Neutrophil (primary cell): Measurements from ENCODE around the gene SAMD5.

ENCODE experiments used
- H3K27ac ChIP-seq: fragments of 200-600 bp; sonication (generic); 2 replicates; pipeline ENCODE4 v1.5.1; 2016; ENCODE audit warnings: mild to moderate bottlenecking, moderate library complexity
- H3K27me3 ChIP-seq: fragments of 200-600 bp; sonication (generic); 2 replicates; pipeline ENCODE4 v1.6.0; 2016; ENCODE audit warnings: mild to moderate bottlenecking
- H3K36me3 ChIP-seq: fragments of 200-600 bp; sonication (generic); 2 replicates; pipeline ENCODE4 v1.5.1; 2017
- H3K4me1 ChIP-seq, 2 experiments: fragments of 200-600 bp in 1 of 2; sonication (generic) in 1 of 2; 1 replicate in 1 of 2; 2 replicates in 1 of 2; pipeline versions ENCODE4 v1.5.1 to v1.6.1; 2013 to 2016; ENCODE audit warnings: low read depth in 1 of 2, low read length in 1 of 2, mild to moderate bottlenecking in 1 of 2, moderate library complexity in 1 of 2; ENCODE audit not compliant: control insufficient read depth in 1 of 2, insufficient read depth in 1 of 2
- H3K4me3 ChIP-seq, 2 experiments: fragments of 200-600 bp in 1 of 2; sonication (generic) in 1 of 2; 1 replicate in 1 of 2; 2 replicates in 1 of 2; pipeline ENCODE4 v1.5.1; 2013 to 2016; ENCODE audit warnings: low read depth in 1 of 2, low read length in 1 of 2, mild to moderate bottlenecking in 1 of 2, moderate library complexity in 1 of 2
- H3K9me3 ChIP-seq: fragments of 200-600 bp; sonication (generic); 2 replicates; pipeline ENCODE4 v1.5.1; 2016
- CTCF ChIP-seq: fragments of 200-600 bp; sonication (generic); IDR thresholded peaks from 2 replicates; pipeline ENCODE4 v1.5.1; 2016; ENCODE audit warnings: antibody characterized with exemption

The SAMD5 gene

GRCh38 chr6:147595961-147596360, 87.5 kb downstream of the SAMD5 start:
- Histone ChIP-seq H3K9me3 (no peaks in the 10 kb centered on the region), H3K36me3 (no peaks in the 10 kb centered on the region), H3K4me3 (no peak overlapping the region), H3K27ac (no peak overlapping the region), H3K4me1 (no peaks in the 10 kb centered on the region), H3K27me3 (no peaks in the 10 kb centered on the region)
- TF ChIP-seq CTCF: no peak

- TF ChIP-seq CTCF: no peak
- Histone ChIP-seq H3K4me1 (no peaks in the 10 kb centered on the region), H3K36me3 (no peaks in the 10 kb centered on the region), H3K9me3 (no peaks in the 10 kb centered on the region), H3K4me3 (no peak overlapping the region), H3K27ac (no peak overlapping the region), H3K27me3 (no peaks in the 10 kb centered on the region)
Measured at GRCh38 chr6:147603392-147604081, 95.0 kb downstream of the SAMD5 start.

DNA sequence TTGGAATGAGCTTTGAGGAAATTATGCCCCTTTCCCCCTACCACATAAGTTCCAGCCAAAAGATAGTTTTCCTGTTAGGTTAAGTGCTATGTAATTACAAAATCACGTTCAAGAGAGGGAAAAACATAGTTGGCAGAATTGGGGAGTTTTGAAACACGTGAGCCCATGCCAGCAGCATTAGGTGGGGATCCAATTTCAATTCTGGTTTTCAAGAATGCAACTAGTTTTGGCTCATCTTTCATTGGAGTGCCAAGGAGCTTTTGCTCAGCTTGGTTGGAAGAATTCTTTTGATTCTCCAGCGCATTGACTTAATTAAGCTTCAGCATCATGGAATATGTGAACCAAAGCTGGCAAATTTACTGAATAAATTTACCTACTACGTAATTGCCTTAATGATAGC, 95.9 kb downstream of the SAMD5 start:
- TF ChIP-seq CTCF: no peak
- H3K4me1 ChIP-seq: no peaks in the 10 kb centered on the region
- no peak overlapping the region for H3K27ac ChIP-seq
- no peak overlapping the region for H3K4me3 ChIP-seq
- no peaks in the 10 kb centered on the region for H3K36me3 ChIP-seq
- no peaks in the 10 kb centered on the region for H3K9me3 ChIP-seq
- H3K27me3 ChIP-seq: no peaks in the 10 kb centered on the region

- Histone ChIP-seq H3K9me3 (no peaks in the 10 kb centered on the region), H3K4me3 (no peak overlapping the region), H3K36me3 (no peaks in the 10 kb centered on the region), H3K27me3 (no peaks in the 10 kb centered on the region), H3K4me1 (no peaks in the 10 kb centered on the region), H3K27ac (no peak overlapping the region)
- TF ChIP-seq CTCF: no peak
Measured at GRCh38 chr6:147611992-147612391, 103.5 kb downstream of the SAMD5 start.

GRCh38 chr6:147614501-147614900, 106.0 kb downstream of the SAMD5 start:
- no peaks in the 10 kb centered on the region for H3K36me3 ChIP-seq
- no peaks in the 10 kb centered on the region for H3K9me3 ChIP-seq
- H3K27ac ChIP-seq: no peak overlapping the region
- H3K27me3 ChIP-seq: no peaks in the 10 kb centered on the region
- TF ChIP-seq CTCF: no peak
- no peaks in the 10 kb centered on the region for H3K4me1 ChIP-seq
- no peak overlapping the region for H3K4me3 ChIP-seq
